B cell (primary cell): ENCODE data around the gene TMEM182. TPM values are rescaled to one million over a fixed set of nuclear protein-coding genes. Genes with fewer than 3 reads are reported as not detected.

ENCODE experiments used
- ATAC-seq: fragments of 200-7000 bp; cut with Tn5 transposase; one replicate; pipeline ENCODE4 v1.10.0; 2021; ENCODE audit warnings: low read depth, mild to moderate bottlenecking, moderate number of reproducible peaks, moderate library complexity
- CTCF ChIA-PET: fragments of 350-600 bp; sonication (Branson Sonifier 250); formaldehyde crosslinking; loops from one replicate; lab custom pipeline; 2021; ENCODE audit warnings: antibody characterized with exemption, inconsistent platforms; lab: Charles Lee
- POLR2A ChIA-PET: fragments of 350-600 bp; sonication (Branson Sonifier 250); formaldehyde crosslinking; loops from one replicate; lab custom pipeline; 2021; ENCODE audit warnings: antibody characterized with exemption; lab: Charles Lee
- DNase-seq: peaks from one replicate; pipeline ENCODE4 v3.0.0; 2013
- H2AFZ ChIP-seq: 2 replicates; pipeline ENCODE4 v1.6.1; 2012; ENCODE audit warnings: mild to moderate bottlenecking, low read depth, low read length; ENCODE audit not compliant: insufficient read depth, poor library complexity, severe bottlenecking
- H3K27ac ChIP-seq, 2 donors: 1 replicate in 1 of 2; 2 replicates in 1 of 2; pipeline ENCODE4 v1.5.1; 2012 to 2013; ENCODE audit warnings: low read length in 2 of 2, mild to moderate bottlenecking in 2 of 2, moderate library complexity in 1 of 2
- H3K27me3 ChIP-seq, 4 experiments: fragments of 200-600 bp in 1 of 4; sonication (generic) in 1 of 4; replicated peaks in 1 of 4; 1 replicate in 2 of 4; 2 replicates in 2 of 4; pipeline versions ENCODE4 v1.6.1 to v1.7.0; 2013 to 2016; ENCODE audit warnings: low read length in 3 of 4, mild to moderate bottlenecking in 2 of 4, mixed read lengths in 1 of 4, moderate library complexity in 1 of 4; ENCODE audit not compliant: insufficient read depth in 4 of 4, control insufficient read depth in 3 of 4; ENCODE audit errors: control extremely low read depth in 1 of 4
- H3K36me3 ChIP-seq, 2 experiments: replicated peaks in 1 of 2; 1 replicate in 1 of 2; 2 replicates in 1 of 2; pipeline versions ENCODE4 v1.6.1 to v1.7.1; 2013; ENCODE audit warnings: low read length in 1 of 2; ENCODE audit not compliant: insufficient read depth in 2 of 2, control insufficient read depth in 1 of 2; ENCODE audit errors: control extremely low read depth in 1 of 2, extremely low read depth in 1 of 2
- H3K4me1 ChIP-seq, 2 donors: fragments of 200-600 bp in 1 of 2; sonication (generic) in 1 of 2; 1 replicate in 1 of 2; 2 replicates in 1 of 2; pipeline versions ENCODE4 v1.5.1 to v1.6.1; 2013 to 2017; ENCODE audit warnings: low read length in 2 of 2; ENCODE audit not compliant: control insufficient read depth in 2 of 2, insufficient read depth in 2 of 2
- H3K4me2 ChIP-seq: replicated peaks from 2 replicates; pipeline ENCODE3; 2012; ENCODE audit warnings: mild to moderate bottlenecking, low read depth, low read length; ENCODE audit not compliant: poor library complexity, severe bottlenecking
- H3K4me3 ChIP-seq, 5 experiments: fragments of 200-600 bp in 1 of 5; sonication (generic) in 1 of 5; 1 replicate in 3 of 5; 2 replicates in 2 of 5; pipeline versions ENCODE4 v1.5.1 to v1.7.0; 2011 to 2016; ENCODE audit warnings: low read length in 4 of 5, mild to moderate bottlenecking in 4 of 5, low read depth in 2 of 5, control low read depth in 1 of 5, moderate library complexity in 1 of 5; ENCODE audit not compliant: insufficient read depth in 1 of 5; ENCODE audit errors: control extremely low read depth in 1 of 5, extremely low read depth in 1 of 5
- H3K79me2 ChIP-seq: fragments of 200-600 bp; sonication (generic); one replicate; pipeline ENCODE4 v1.6.0; 2016; ENCODE audit warnings: low read length; ENCODE audit not compliant: control insufficient read depth, insufficient read depth
- H3K9ac ChIP-seq: fragments of 200-600 bp; sonication (generic); 2 replicates; pipeline ENCODE4 v1.6.1; 2017; ENCODE audit warnings: mild to moderate bottlenecking, low read length, moderate library complexity
- H3K9me3 ChIP-seq, 3 donors: one replicate each; pipeline versions ENCODE4 v1.6.1 to v1.7.1; 2013; ENCODE audit warnings: low read length in 2 of 3; ENCODE audit not compliant: control insufficient read depth in 2 of 3, insufficient read depth in 1 of 3; ENCODE audit errors: control extremely low read depth in 1 of 3
- H4K20me1 ChIP-seq: 2 replicates; pipeline ENCODE4 v1.6.0; 2012; ENCODE audit warnings: mild to moderate bottlenecking, low read length; ENCODE audit not compliant: insufficient read depth, control insufficient read depth, poor library complexity, severe bottlenecking
- H3K27ac Mint-ChIP-seq: one replicate; pipeline ENCODE4 v1.8.0; 2021; ENCODE audit warnings: mixed read lengths
- H3K27me3 Mint-ChIP-seq: one replicate; pipeline ENCODE4 v1.8.0; 2021; ENCODE audit warnings: mixed read lengths
- H3K4me1 Mint-ChIP-seq: one replicate; pipeline ENCODE4 v1.8.0; 2021; ENCODE audit warnings: mixed read lengths
- H3K4me3 Mint-ChIP-seq: one replicate; pipeline ENCODE4 v1.8.0; 2021; ENCODE audit warnings: mixed read lengths
- H3K9me3 Mint-ChIP-seq: one replicate; pipeline ENCODE4 v1.8.0; 2022; ENCODE audit warnings: mixed read lengths; ENCODE audit not compliant: insufficient read depth
- CTCF ChIP-seq: fragments of 200-600 bp; IDR thresholded peaks from one replicate; pipeline ENCODE4 v1.8.0; 2022; ENCODE audit warnings: antibody characterized with exemption, mild to moderate bottlenecking
- EZH2 ChIP-seq: IDR thresholded peaks from 2 replicates; pipeline ENCODE4 v1.6.1; 2012; ENCODE audit warnings: borderline replicate concordance, low read depth, mild to moderate bottlenecking, moderate library complexity, low read length; ENCODE audit not compliant: insufficient read depth, poor library complexity, severe bottlenecking
- WGBS: methylation state at CpG from one replicate; pipeline ENCODE4 v1.1.5; 2013; ENCODE audit warnings: missing lambda C conversion rate; ENCODE audit not compliant: insufficient coverage; 5-methylcytosine and 5-hydroxymethylcytosine counted together
- intact Hi-C: fragments of 100-400 bp; cut with micrococcal nuclease; formaldehyde crosslinking; loops from one replicate; pipeline ENCODE4 v1.10.0; 2022
- polyA plus RNA-seq: library from polyadenylated mRNA; depleted of rRNA; stranded (reverse); fragments of >200 nt; gene quantifications from 2 replicates; pipeline ENCODE4 v1.2.3, GENCODE V29; 2012
- total RNA-seq, 2 donors: library from RNA; stranded (reverse); fragments of 120-200 nt in 1 of 2; gene quantifications; 1 replicate in 1 of 2; 2 replicates in 1 of 2; pipeline versions ENCODE4 v1.2.3 to v1.2.4, GENCODE V29; 2013 to 2022

TMEM182 gene
- total and polyA plus RNA-seq, 2 donors (not counting 1 experiment from before 2014, with no cell fraction given): 3.8 to 6.5 TPM

- no peaks in the 10 kb centered on the region for H3K9me3 Mint-ChIP-seq
- Histone ChIP-seq H3K36me3 (peaks cover 5 to 15% of the 10 kb centered on the region in 2 experiments), H4K20me1 (no peaks in the 10 kb centered on the region), H3K9ac (no peak overlapping the region), H3K4me3 (no peak overlapping the region), H3K9me3 (no peaks in the 10 kb centered on the region), H3K4me1 (no peaks in the 10 kb centered on the region), H2AFZ (no peak overlapping the region), H3K27ac (no peak overlapping the region), H3K4me2 (no peak overlapping the region), H3K79me2 (no peaks in the 10 kb centered on the region), H3K27me3 (no peaks in the 10 kb centered on the region)
- no peak overlapping the region for H3K27ac Mint-ChIP-seq
- intact Hi-C loops: no loop called here
- no peak for DNase-seq
- ChIA-PET CTCF (interaction anchor here (8.5 kb wide), 1 partner anchor 16 kb away, joined by 71 read pairs; no protein-coding TSS in a partner anchor), POLR2A (no interaction called here)
- H3K4me3 Mint-ChIP-seq: no peak overlapping the region
- no peak for ATAC-seq
- no peaks in the 10 kb centered on the region for H3K4me1 Mint-ChIP-seq
- no peaks in the 10 kb centered on the region for H3K27me3 Mint-ChIP-seq
- TF ChIP-seq CTCF: no peak
- TF ChIP-seq EZH2: no peak
Observed at GRCh38 chr2:102768892-102769291, 7.1 kb downstream of the TMEM182 start.

- Histone ChIP-seq H4K20me1 (no peaks in the 10 kb centered on the region), H3K9me3 (no peaks in the 10 kb centered on the region), H3K79me2 (no peaks in the 10 kb centered on the region), H3K4me1 (no peaks in the 10 kb centered on the region), H3K27me3 (no peaks in the 10 kb centered on the region), H3K36me3 (peaks cover 3 to 10% of the 10 kb centered on the region in 2 experiments), H3K4me3 (no peak overlapping the region), H3K4me2 (no peak overlapping the region), H3K9ac (no peak overlapping the region), H2AFZ (no peak overlapping the region), H3K27ac (no peak overlapping the region)
- TF ChIP-seq CTCF (no peak), EZH2 (no peak)
- Mint-ChIP-seq H3K4me1 (no peaks in the 10 kb centered on the region), H3K27me3 (no peaks in the 10 kb centered on the region), H3K9me3 (no peaks in the 10 kb centered on the region), H3K4me3 (no peak overlapping the region), H3K27ac (no peak overlapping the region)
- WGBS: no CpG with 5 or more reads among the region's 3 CpGs
- DNase-seq (no peak), ATAC-seq (no peak)
- ChIA-PET CTCF (no interaction called here), POLR2A (no interaction called here)
- intact Hi-C loops: no loop called here
Observed at GRCh38 chr2:102770506-102770905, 8.7 kb downstream of the TMEM182 start.
